T1000 (cell line): Measurements from ENCODE around the gene LMOD1.
"Not testable (repeated sequence)": the region's sequence is repeated elsewhere in the genome, so short reads cannot be mapped to it uniquely, and the experiment has no call there.

Experiments
- DNase-seq: peaks from one replicate; lab custom pipeline; 2025; ENCODE audit warnings: mixed read lengths; lab: John Stamatoyannopoulos, UW

The LMOD1 gene

DNA sequence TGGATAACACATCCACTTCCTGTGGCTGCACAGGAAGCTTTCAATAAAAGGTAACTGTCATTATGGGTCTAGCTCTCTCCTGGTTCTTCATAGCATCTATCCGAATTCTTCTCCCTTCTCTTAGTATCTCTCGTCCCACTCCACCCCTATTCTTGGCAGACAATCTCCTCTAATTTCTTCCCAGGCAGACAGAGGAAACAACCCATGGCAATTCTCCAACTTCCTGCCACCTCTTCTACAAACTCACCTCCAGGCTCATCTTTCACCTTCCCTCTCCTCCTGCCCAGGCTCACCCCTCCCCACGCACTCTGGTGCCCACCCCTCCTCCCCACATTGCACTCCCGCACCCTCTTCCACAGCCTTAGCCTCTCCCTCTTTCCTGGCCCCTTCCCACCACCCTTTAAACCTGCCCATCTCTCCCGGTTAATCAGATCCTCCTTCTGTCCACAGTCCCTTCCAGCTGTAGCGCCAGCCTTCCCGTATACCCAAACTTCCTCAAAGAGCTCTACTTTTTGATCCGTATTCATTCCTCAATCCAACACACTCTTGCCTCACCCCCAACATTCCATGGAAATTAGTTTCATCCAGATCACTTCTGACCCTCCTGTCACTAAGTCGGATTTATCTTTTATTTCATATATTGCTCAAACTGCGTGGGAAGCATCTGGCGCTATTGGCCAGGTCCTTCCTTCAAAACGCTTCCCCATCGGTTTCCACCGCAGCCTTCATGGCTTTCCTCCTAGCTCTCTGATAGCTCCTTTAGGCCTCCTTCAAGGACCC lies 31.7 kb downstream of the LMOD1 start:
- DNase-seq: no peak

DNA sequence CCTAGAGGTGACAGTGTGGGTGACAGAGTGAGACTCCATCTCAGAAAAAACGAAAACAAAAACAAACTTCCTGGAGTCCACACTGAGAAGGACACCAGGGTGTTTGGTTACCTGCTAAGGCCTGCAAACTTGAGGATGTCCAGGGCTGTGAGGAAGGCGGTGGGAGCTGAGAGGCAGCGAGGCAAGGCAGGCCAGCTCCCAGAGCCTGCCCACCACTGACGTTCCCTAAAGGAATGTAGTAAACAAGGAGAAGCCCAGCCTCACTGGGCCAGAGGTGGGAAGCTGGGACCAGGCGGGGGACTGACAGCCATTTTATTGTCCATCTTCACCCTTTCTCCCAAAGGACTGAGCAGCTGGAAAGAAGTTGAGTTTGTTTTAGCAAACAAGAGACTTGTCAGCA lies 33.5 kb downstream of the LMOD1 start:
- DNase-seq: no peak

- DNase-seq: no peak
Measured at GRCh38 chr1:201911826-201912571, 34.3 kb downstream of the LMOD1 start.

- DNase-seq: no peak
Measured at GRCh38 chr1:201907621-201908020, 38.7 kb downstream of the LMOD1 start.

DNA sequence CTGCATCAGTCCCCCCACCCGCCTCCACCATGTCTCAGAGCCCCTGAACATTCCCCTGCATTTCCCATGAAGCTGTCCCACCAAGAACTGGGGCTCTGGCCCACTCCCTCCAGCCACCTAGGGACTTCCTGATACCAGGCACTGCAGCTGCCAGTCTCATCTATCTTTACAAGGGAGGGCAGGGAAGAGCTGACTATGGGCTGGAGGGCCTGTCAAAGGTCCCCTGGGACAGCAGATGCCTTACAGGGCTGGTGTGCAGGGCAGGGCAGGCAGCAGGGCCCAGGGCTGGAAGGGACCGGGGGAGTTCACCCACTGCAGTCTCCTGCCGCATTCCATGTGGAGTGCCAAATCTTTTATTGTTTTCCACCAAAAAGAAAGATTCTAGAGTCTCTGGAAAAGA lies 40.0 kb downstream of the LMOD1 start:
- DNase-seq: no peak

- no peak for DNase-seq
Measured at GRCh38 chr1:201905234-201905890, 41.0 kb downstream of the LMOD1 start.

DNA sequence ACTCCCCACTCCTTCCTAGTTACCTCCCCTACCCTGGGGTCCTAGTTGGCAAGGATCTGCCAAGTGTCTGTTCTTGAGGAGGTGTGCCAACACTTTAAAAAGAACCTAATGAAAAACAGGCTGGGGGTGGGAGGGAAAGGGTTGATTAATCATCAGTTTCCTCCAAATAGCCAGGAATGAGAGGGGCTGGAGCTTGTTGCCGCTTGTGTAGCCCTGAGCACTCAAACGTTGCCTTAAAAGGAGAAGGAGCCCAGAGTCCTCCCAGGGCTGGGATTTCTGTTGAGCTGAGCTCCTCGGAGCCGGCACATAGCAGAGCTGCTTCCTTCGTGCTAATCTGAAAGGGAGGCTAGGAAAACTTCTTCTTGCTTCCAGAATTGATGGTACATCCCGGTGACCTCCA lies 41.8 kb downstream of the LMOD1 start:
- DNase-seq: no peak

GRCh38 chr1:201903135-201903534 lies 43.2 kb downstream of the LMOD1 start:
- DNase-seq: peak; percentile 24

DNA sequence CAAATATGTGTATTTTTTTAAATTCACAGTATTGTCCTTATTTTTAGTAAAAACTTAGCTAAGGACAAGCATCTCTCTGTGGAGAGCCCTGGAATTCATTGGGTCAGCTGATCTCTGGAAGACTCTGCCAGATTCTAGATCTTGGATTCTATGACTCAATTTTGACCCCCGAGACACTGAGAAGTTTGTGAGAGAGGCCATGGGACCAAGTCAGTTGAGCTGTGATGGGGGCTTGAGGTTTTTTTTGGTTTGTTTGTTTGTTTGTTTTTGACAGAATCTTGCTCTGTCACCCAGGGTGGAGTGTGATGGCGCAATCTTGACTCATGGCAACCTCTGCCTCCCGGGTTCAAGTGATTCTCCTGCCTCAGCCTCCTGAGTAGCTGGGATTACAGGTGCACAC lies 44.1 kb downstream of the LMOD1 start:
- no peak for DNase-seq

- not testable (repeated sequence) for DNase-seq
Measured at GRCh38 chr1:201901036-201901435, 45.3 kb downstream of the LMOD1 start.

DNA sequence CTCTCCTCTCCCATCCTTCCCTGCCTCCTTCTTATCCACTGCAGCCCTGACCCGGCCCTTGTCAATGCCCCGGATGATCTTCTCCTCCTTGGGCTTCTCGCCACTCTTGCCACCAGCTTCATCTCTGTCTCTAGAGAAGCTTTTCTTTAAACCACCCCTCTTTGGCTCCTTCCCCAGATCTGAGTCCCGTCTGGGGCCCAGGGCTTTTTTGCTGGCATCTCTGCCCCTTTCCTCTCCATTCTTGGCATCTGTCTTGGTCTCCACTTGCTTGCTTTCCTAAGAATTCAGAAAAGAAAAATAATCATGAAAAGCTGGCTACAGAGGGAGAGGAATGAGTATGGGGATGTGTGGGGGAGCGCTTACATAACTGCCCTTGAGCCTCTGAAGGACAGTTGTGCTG lies 45.9 kb downstream of the LMOD1 start:
- DNase-seq: no peak

GRCh38 chr1:201899683-201900429 lies 46.5 kb downstream of the LMOD1 start:
- DNase-seq: no peak

DNA sequence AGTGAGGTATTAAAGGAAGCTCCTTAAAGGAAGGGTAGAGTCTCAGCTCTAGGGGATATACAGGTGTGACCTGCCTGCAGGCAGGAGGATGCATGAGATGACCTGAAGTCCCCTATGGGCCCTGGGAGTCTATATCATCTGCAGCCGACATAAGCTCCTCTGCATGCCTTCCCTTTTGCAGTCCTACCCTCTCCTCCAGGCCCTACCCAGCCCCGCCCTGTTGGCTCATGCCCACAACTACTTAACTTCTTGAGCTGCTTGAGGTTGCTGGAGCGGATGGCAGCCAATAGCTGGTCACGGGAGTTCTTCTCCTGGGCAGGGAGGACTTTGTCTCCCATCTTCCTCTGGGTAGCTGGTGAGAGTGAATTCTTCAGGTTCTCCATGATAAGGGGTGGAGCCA lies 47.4 kb downstream of the LMOD1 start:
- DNase-seq: no peak

DNA sequence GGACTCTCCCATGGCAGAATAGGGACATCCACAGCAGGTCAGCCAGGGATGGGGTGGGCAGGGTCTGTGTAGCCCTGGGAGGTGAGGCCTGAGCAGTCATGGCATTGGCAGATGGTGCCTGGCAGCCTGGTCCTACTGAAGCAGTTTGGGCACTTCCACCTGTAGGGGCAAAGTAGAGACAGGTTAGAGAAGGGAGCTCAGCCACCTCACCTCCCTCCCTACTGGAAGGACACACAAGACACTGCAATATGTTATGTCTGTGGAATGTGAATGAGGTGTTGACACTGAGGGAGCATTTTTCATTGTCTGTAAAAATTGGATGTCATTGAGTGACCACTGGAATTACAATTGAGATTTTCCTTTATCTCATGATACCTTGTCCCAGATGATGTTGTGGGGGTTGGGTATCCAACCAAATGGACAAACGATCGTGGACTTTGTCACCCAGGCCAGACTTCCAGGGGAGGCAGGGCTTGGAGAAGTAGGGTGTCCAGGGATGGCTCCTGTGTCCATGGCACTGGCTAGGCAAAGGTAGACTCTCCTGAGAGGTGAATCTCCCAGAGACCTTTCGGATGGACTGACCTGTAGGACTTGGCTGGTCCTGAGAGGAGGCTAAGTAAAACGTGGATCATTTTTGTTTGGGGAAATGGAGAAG lies 48.0 kb downstream of the LMOD1 start:
- DNase-seq: no peak

GRCh38 chr1:201896951-201897391 lies 49.4 kb downstream of the LMOD1 start:
- DNase-seq: no peak

DNA sequence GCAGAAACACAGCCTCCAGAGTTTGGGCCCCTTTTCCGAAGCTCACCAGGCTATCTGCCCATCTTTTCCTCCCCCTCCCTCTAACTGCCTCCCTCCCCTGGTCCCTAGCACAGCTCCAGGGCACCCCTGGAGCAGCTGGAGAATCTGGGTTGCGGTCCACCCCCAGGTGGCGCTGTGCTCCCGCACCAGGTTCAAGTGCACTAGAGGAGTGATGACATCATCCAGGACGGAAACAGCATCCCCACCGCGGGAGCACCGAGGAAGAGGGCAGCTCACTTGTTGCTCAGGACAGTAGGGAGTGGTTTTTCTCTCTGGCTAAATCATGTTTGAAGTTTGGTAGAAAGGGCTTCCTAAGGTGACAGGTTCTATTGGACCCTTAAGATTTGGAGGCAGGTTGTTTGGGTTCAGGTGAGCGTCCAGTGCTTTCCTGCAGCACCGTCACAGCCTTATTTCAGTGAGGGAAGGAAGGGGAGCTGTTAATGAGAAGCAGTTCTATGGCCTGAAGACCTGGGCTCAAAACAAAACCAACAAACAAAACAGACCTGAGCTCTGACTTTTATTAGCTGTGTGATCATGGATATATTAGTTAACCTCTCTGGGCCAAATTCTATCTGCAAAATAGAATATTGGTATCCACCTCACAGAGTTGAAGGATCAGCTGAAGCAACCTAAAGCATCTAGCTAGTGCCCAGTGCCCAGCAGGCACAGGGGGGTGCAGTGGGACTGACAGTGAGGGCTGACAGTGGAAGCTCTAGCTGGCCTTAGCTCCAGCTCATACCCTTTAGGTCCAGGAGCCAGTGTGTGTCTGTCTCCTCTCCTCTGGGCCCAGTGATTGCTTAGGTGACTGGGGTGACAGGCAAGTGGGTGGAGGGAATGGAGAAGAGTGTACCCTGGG lies 50.2 kb downstream of the LMOD1 start:
- DNase-seq: peak; percentile 85

DNA sequence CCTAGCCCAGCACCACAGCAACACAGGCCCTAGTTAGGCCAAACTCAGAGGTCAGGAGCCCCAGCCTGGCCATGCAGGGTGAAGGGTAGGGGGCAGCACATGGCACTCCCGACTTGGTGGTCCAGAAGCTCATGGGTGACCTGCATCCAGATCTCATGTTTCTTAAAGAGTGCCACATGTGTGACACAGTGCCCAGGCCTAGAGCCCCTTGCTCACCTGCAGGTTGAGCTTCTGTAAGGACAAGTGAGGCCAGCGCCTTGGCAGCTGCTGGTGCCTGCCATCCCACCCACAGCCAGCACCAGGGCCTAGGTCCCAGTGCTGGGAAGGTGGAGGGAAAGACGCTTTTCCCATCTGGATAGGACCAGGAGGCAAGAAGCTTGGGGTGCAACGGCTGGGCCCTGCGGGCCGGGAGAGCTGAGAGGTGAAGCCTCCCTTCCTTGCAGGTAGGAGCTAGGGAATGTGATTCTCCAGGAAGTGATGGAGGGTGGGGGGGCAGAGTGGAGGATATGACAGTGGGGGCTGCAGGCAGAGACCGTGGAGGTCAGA lies 51.2 kb downstream of the LMOD1 start:
- no peak for DNase-seq

DNA sequence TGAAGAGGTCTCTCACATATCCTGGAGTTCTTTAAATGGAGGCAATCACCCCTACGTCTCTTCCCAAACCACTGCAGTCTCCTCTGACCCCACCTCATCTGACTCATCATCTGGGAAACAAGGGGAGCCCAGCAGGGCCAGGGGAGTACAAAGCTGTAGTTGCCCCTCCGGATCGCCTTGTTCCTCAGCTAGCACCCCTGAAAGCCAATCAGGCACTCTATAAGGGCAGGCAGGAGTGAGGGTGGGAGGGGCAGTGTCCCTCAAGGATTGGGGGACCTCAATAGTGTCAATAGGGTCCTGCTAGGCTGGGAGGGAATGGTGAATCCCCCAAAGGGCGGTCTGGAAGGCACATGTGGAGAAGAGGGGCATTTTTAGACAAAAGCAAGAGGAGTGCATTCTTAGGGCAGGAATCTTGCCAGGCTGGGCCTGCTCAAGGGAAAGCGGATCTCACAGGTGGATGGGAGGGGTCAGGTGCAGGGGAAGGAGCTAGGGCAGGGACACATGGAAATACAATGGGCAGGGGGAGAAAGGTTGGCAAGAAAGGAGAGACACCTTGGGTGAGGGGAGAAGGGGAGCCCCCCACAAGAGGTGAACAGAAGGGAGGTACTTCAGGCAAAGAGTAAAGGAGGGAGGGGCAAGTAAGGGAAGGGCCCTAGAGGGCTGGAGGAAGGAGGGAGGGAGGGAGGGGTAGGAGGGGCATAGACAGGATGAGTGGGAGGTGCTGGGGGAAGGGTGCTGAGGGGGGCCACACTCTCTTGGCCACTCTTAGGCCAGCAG lies 51.8 kb downstream of the LMOD1 start:
- no peak for DNase-seq

DNA sequence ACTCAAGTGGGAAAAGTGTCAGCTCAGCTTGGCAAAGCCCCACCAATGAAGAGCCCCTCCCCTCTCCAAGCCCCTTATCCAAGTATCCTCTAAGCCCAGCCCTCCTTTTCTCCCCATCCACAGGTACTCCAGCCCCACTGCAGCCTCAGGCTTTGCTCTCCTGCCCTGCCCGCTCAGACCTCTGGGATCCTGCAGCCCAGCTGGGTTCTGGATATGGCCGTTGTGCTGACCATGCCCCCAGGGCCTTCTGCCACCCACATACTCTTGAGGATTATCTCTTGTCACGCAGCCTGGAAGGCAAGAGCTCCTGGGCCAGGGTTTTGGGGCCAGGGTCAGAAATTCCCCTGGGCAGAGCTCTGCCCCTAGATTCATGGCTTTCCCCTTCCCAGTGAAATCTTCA lies 52.9 kb downstream of the LMOD1 start:
- DNase-seq: no peak

DNA sequence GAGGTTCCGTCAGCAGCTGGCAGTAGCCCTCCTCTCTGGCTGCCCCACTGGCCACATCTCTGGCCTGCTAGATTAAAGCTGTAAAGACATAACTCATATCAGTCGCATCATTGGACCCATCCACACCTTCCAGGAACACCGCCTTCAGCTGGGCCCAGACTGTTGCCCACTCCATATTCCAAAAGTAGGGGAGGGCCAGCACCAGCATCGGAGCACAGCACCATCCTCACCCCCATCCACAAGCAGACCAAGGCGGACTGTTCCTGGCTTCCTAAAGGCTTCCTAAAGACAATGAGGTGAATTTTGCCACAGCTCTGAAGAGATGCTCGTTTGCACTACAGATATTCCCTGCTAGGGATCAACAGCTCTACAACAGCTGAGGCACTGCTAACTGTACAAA lies 54.1 kb downstream of the LMOD1 start:
- no peak for DNase-seq
